ENCODE data around the gene ZNF862. TPM values are rescaled to one million over a fixed set of nuclear protein-coding genes. Genes with fewer than 3 reads are reported as not detected.

The ZNF862 gene
- total and polyA plus RNA-seq, 2 experiments from 2014 or later = 0.94 to 2.3 TPM

GRCh38 chr7:149859369-149859768 lies 21.2 kb downstream of the ZNF862 start (continued):
- TF ChIP-seq CTCF (conservative IDR thresholded peaks at IDR 0.05; ENCODE audit: low read depth in 2 of 2) = no peak

GRCh38 chr7:149859876-149860275 lies 21.7 kb downstream of the ZNF862 start:
- Histone ChIP-seq H3K9me2 (ENCODE audit: insufficient read depth) (no peaks in the 10 kb centered on the region), H3K4me1 (ENCODE audit: insufficient read depth) (peaks cover 14% of the 10 kb centered on the region), H3F3A (replicated peaks; ENCODE audit: low read depth) (0 out of 2 replicates have a peak, but pooled peaks cover 3% of the 10 kb centered on the region), H3K79me2 (replicated peaks; ENCODE audit: insufficient read depth) (no peaks in the 10 kb centered on the region), H3K27me3 (ENCODE audit: insufficient read depth) (no peaks in the 10 kb centered on the region), H2AFZ (no peak overlapping the region), H3K36me3 (ENCODE audit: insufficient read depth) (no peaks in the 10 kb centered on the region), H3K27ac (ENCODE audit: low read depth) (no peak overlapping the region), H4K20me1 (replicated peaks; ENCODE audit: insufficient read depth) (no peaks in the 10 kb centered on the region), H3K4me3 (no peak overlapping the region), H3K4me2 (no peak overlapping the region)
- no peak overlapping the region for H3K4me3 Mint-ChIP-seq
- H3K27ac Mint-ChIP-seq = no peak overlapping the region
- no peaks in the 10 kb centered on the region; the same call in 2 of the 3 replicates for H3K9me3 Mint-ChIP-seq
- peaks cover 23% of the 10 kb centered on the region for H3K4me1 Mint-ChIP-seq
- DNase-seq (ENCODE audit: low spot score) (no peak), ATAC-seq (no peak)
- peaks cover 15% of the 10 kb centered on the region for H3K27me3 Mint-ChIP-seq (ENCODE audit: insufficient read depth, low read depth, poor library complexity)
- no peaks in the 10 kb centered on the region; the same call in 2 of the 3 replicates for H3K36me3 Mint-ChIP-seq (ENCODE audit: low read depth)
- TF ChIP-seq REST (IDR thresholded peaks at IDR 0.05; ENCODE audit: unreplicated experiment) = no peak
- TF ChIP-seq EZH2phosphoT487 (IDR thresholded peaks at IDR 0.05; ENCODE audit: unreplicated experiment) = no peak
- no peak for TF ChIP-seq STAT1 (IDR thresholded peaks at IDR 0.05; ENCODE audit: unreplicated experiment)
- TF ChIP-seq ZNF114 (CRISPR knock-in tag; IDR thresholded peaks at IDR 0.05) = no peak
- TF ChIP-seq NANOG (IDR thresholded peaks at IDR 0.05; ENCODE audit: borderline replicate concordance) = no peak
- TF ChIP-seq EZH2 (IDR thresholded peaks at IDR 0.05; ENCODE audit: low read depth, unreplicated experiment) = no peak
- TF ChIP-seq ZNF331 (CRISPR knock-in tag; IDR thresholded peaks at IDR 0.05; ENCODE audit: low read depth) = no peak
- no peak for TF ChIP-seq JUNB (IDR thresholded peaks at IDR 0.05; ENCODE audit: unreplicated experiment)
- no peak for TF ChIP-seq ZNF462 (CRISPR knock-in tag; IDR thresholded peaks at IDR 0.05)
- no peak for TF ChIP-seq ETS1 (IDR thresholded peaks at IDR 0.05)
- TF ChIP-seq POLR2AphosphoS5 (IDR thresholded peaks at IDR 0.05; ENCODE audit: low read depth) = no peak
